Measurements from ENCODE around the gene TMEM117.

- TF ChIP-seq EZH2 (IDR thresholded peaks at IDR 0.05; ENCODE audit: borderline replicate concordance, low read depth, low read length, poor library complexity, severe bottlenecking) (no peak), CTCF (conservative IDR thresholded peaks at IDR 0.05; ENCODE audit: low read depth, low read length) (no peak)
Observed at GRCh38 chr12:44101475-44101874, 265.6 kb downstream of the TMEM117 start.

Data from A673 (cell line).